Thyroid gland (tissue), 4 donors: ENCODE data around the gene CNDP1.

Source experiments
- POLR2A ChIP-seq, 2 donors: fragments of 450-650 bp; IDR thresholded peaks; one replicate each; pipeline ENCODE4 v1.6.1; 2017; ENCODE audit warnings: antibody characterized with exemption in 2 of 2, mild to moderate bottlenecking in 2 of 2, moderate library complexity in 1 of 2
- TF ChIP-seq, protein P1 (sequence below), 6 experiments: fragments of 200-600 bp in 3 of 6; fragments of 450-650 bp in 3 of 6; sonication (generic) in 3 of 6; IDR thresholded peaks; one replicate each; pipeline ENCODE4 v1.5.1; 2016 to 2019; ENCODE audit warnings: antibody characterized with exemption in 6 of 6, mild to moderate bottlenecking in 2 of 6, inconsistent platforms in 1 of 6, moderate library complexity in 1 of 6

DNA sequence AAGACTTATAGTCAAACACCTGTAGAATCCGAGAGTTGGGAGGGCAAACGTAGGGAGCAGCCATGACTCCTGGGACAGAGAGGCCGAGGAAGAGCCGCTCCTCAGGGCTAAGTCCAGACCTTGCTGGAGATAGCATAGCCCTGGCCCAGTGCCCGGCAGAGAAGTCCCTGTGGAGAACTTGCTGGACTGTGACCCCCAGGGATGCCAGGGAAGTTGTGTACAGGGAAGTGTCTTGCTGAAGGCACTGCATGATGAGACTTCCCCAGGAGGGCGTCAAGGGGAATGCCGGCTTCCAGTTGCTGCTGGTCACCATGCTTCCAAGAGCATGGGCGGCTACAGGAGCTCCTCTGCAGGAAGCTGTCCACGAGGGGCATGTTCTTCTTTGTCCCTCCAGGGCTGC, 8.6 kb upstream of the CNDP1 start:
- TF ChIP-seq, protein P1, sequence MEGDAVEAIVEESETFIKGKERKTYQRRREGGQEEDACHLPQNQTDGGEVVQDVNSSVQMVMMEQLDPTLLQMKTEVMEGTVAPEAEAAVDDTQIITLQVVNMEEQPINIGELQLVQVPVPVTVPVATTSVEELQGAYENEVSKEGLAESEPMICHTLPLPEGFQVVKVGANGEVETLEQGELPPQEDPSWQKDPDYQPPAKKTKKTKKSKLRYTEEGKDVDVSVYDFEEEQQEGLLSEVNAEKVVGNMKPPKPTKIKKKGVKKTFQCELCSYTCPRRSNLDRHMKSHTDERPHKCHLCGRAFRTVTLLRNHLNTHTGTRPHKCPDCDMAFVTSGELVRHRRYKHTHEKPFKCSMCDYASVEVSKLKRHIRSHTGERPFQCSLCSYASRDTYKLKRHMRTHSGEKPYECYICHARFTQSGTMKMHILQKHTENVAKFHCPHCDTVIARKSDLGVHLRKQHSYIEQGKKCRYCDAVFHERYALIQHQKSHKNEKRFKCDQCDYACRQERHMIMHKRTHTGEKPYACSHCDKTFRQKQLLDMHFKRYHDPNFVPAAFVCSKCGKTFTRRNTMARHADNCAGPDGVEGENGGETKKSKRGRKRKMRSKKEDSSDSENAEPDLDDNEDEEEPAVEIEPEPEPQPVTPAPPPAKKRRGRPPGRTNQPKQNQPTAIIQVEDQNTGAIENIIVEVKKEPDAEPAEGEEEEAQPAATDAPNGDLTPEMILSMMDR (IDR thresholded peaks at IDR 0.05) = no peak
- peak in 1 of 2 donors; percentile 4 for TF ChIP-seq POLR2A (IDR thresholded peaks at IDR 0.05)
